Neural cell (in vitro differentiated cells): ENCODE data around the gene ADGRD1. TPM values are rescaled to one million over a fixed set of nuclear protein-coding genes. Genes with fewer than 3 reads are reported as not detected.

Source experiments
- H2AFZ ChIP-seq: fragments of 200-600, 300-800 bp; sonication (generic), shearing (Covaris generic); 2 replicates; pipeline ENCODE4 v1.6.0; 2014; ENCODE audit warnings: low read depth, mild to moderate bottlenecking, antibody characterized with exemption, low read length, moderate library complexity
- H3F3A ChIP-seq: fragments of 200-600 bp; shearing (Covaris generic); 2 replicates; pipeline ENCODE4 v1.6.1; 2016; ENCODE audit warnings: mild to moderate bottlenecking, moderate library complexity, mixed read lengths, antibody characterized with exemption, low read length; ENCODE audit not compliant: insufficient read depth, poor library complexity, severe bottlenecking
- H3K27ac ChIP-seq: fragments of 200-600, 300-800 bp; sonication (generic), shearing (Covaris generic); 2 replicates; pipeline ENCODE4 v1.5.1; 2014; ENCODE audit warnings: mild to moderate bottlenecking, low read length, moderate library complexity
- H3K27me3 ChIP-seq: fragments of 300-800, 200-600 bp; sonication (generic), shearing (Covaris generic); 2 replicates; pipeline ENCODE4 v1.6.0; 2014; ENCODE audit warnings: mild to moderate bottlenecking, low read depth, low read length, moderate library complexity; ENCODE audit not compliant: insufficient read depth
- H3K36me3 ChIP-seq: fragments of 300-800, 200-600 bp; sonication (generic), shearing (Covaris generic); 2 replicates; pipeline ENCODE4 v1.5.1; 2014; ENCODE audit warnings: mild to moderate bottlenecking, antibody characterized with exemption, low read length, moderate library complexity; ENCODE audit not compliant: insufficient read depth
- H3K4me2 ChIP-seq: fragments of 300-800, 200-600 bp; sonication (generic), shearing (Covaris generic); 2 replicates; pipeline ENCODE4 v1.6.0; 2014; ENCODE audit warnings: mild to moderate bottlenecking, low read length
- H3K4me3 ChIP-seq: fragments of 300-800, 200-600 bp; sonication (generic), shearing (Covaris generic); 2 replicates; pipeline ENCODE4 v1.5.1; 2014; ENCODE audit warnings: mild to moderate bottlenecking, low read length, moderate library complexity
- H3K79me2 ChIP-seq: fragments of 200-600 bp; shearing (Covaris generic); replicated peaks from 2 replicates; pipeline ENCODE4 v1.6.0; 2014; ENCODE audit warnings: mild to moderate bottlenecking, low read length, moderate library complexity; ENCODE audit not compliant: insufficient read depth
- H3K9ac ChIP-seq: fragments of 300-800, 200-600 bp; sonication (generic), shearing (Covaris generic); 2 replicates; pipeline ENCODE4 v1.6.1; 2016; ENCODE audit warnings: mild to moderate bottlenecking, low read length, mixed read lengths
- H3K9me2 ChIP-seq: fragments of 200-600 bp; shearing (Covaris generic); 2 replicates; pipeline ENCODE4 v1.6.1; 2016; ENCODE audit warnings: mild to moderate bottlenecking, low read length, mixed read lengths; ENCODE audit not compliant: insufficient read depth
- H3K9me3 ChIP-seq: fragments of 200-600, 300-800 bp; sonication (generic), shearing (Covaris generic); 2 replicates; pipeline ENCODE4 v1.6.1; 2016; ENCODE audit warnings: mild to moderate bottlenecking, mixed run types, low read length, moderate library complexity, mixed read lengths
- H4K20me1 ChIP-seq: fragments of 200-600 bp; shearing (Covaris generic); 2 replicates; pipeline ENCODE4 v1.6.1; 2016; ENCODE audit warnings: mild to moderate bottlenecking, mixed run types; ENCODE audit not compliant: insufficient read depth
- CTCF ChIP-seq: fragments of 450-650 bp; IDR thresholded peaks from 2 replicates; pipeline ENCODE4 v1.5.1; 2014; ENCODE audit warnings: antibody characterized with exemption, mild to moderate bottlenecking, moderate library complexity; ENCODE audit not compliant: poor library complexity, severe bottlenecking
- EP300 ChIP-seq: fragments of 450-650 bp; conservative IDR thresholded peaks from 2 replicates; pipeline ENCODE4 v1.6.1; 2014; ENCODE audit warnings: antibody characterized with exemption, mild to moderate bottlenecking, moderate library complexity; ENCODE audit not compliant: poor library complexity, severe bottlenecking
- EZH2 ChIP-seq: fragments of 200-600, 300-800 bp; shearing (Covaris generic), sonication (generic); IDR thresholded peaks from 2 replicates; pipeline ENCODE4 v1.6.1; 2014; ENCODE audit warnings: antibody characterized with exemption, low read length, borderline replicate concordance, mild to moderate bottlenecking; ENCODE audit not compliant: insufficient read depth, poor library complexity, severe bottlenecking
- MXI1 ChIP-seq: fragments of 450-650 bp; conservative IDR thresholded peaks from 2 replicates; pipeline ENCODE4 v1.6.1; 2014; ENCODE audit warnings: antibody characterized with exemption, mild to moderate bottlenecking; ENCODE audit not compliant: poor library complexity, severe bottlenecking
- POLR2AphosphoS5 ChIP-seq: IDR thresholded peaks from 2 replicates; pipeline ENCODE4 v1.6.1; 2012
- RAD21 ChIP-seq: fragments of 450-650 bp; conservative IDR thresholded peaks from 2 replicates; pipeline ENCODE4 v1.6.1; 2014; ENCODE audit warnings: antibody characterized with exemption, mild to moderate bottlenecking, moderate library complexity
- SMC3 ChIP-seq: fragments of 450-650 bp; conservative IDR thresholded peaks from 2 replicates; pipeline ENCODE4 v1.6.1; 2014; ENCODE audit warnings: antibody characterized with exemption, mild to moderate bottlenecking, moderate library complexity; ENCODE audit not compliant: poor library complexity
- TAF1 ChIP-seq: IDR thresholded peaks from 2 replicates; pipeline ENCODE4 v1.6.1; 2012; ENCODE audit warnings: low read depth
- polyA plus RNA-seq: library from polyadenylated mRNA; depleted of rRNA; stranded (reverse); fragments of >200 nt; gene quantifications from 2 replicates; pipeline ENCODE4 v1.2.3, GENCODE V29; 2014
- TF ChIP-seq, protein P1 (sequence below): IDR thresholded peaks from 2 replicates; pipeline ENCODE4 v1.6.1; 2012; ENCODE audit warnings: borderline replicate concordance

Gene ADGRD1
- polyA plus RNA-seq, 1 donor from 2014 or later, result 1.7 TPM

DNA sequence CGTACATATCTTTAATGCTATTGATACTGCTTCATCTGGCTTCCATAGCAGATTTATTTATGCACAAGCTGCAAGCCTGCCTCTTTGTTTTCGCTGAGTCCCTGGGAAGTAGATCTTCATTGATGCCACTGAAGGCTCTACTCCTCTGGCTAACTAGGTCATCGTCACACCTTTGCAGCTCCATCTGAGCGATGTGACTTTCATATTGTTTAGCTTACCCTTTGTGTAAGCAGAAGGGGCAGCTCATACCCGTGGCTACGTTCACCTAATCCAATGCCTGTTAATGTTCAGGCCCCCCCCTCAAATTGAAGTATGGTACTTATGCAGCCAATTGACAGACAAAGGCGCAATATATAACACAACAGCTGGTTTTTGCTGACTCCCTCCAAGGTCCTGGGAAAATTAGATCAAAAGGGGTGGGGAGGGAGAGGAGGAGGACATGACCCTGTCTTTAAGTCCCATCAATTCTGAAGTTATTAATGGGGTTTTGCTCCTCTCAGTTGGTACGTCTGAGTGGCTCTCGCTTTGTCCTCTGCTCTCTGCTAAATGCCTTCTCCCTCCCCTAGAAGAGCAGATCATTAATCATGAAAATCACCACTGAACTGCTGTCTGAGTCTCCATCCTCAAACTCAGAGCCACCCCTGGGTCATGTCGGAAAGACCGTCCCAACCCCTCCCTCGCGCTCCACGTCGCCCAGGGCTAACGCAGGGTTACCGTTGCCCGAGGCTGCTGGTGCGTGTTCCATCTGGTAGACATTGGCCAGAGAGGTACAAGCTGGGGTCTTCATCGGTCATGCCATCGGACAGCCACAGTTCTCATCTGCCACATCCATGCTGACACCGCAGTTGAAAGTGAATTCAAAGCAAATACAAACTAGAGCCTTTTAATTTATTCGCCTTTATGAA is 128.8 kb downstream of the ADGRD1 start:
- no peaks in the 10 kb centered on the region for H3K9me3 ChIP-seq
- no peaks in the 10 kb centered on the region for H3K27me3 ChIP-seq
- no peak overlapping the region for H2AFZ ChIP-seq
- H3K79me2 ChIP-seq, result no peaks in the 10 kb centered on the region
- TF ChIP-seq MXI1, result no peak
- no peak for TF ChIP-seq EZH2
- no peak for TF ChIP-seq TAF1
- TF ChIP-seq CTCF, result no peak
- TF ChIP-seq RAD21, result no peak
- TF ChIP-seq EP300, result no peak
- TF ChIP-seq POLR2AphosphoS5, result no peak
- H3K9me2 ChIP-seq, result no peaks in the 10 kb centered on the region
- no peak overlapping the region for H3K4me2 ChIP-seq
- no peak overlapping the region for H3K9ac ChIP-seq
- no peaks in the 10 kb centered on the region for H3K36me3 ChIP-seq
- H3F3A ChIP-seq, result no peaks in the 10 kb centered on the region
- no peak overlapping the region for H3K4me3 ChIP-seq
- no peak overlapping the region for H3K27ac ChIP-seq
- no peaks in the 10 kb centered on the region for H4K20me1 ChIP-seq

GRCh38 chr12:131084341-131085011 is 130.8 kb downstream of the ADGRD1 start:
- no peaks in the 10 kb centered on the region for H3K9me2 ChIP-seq
- H3K9me3 ChIP-seq, result no peaks in the 10 kb centered on the region
- no peaks in the 10 kb centered on the region for H3K27me3 ChIP-seq
- H4K20me1 ChIP-seq, result no peaks in the 10 kb centered on the region
- TF ChIP-seq MXI1 (no peak), SMC3 (no peak), RAD21 (no peak)
- TF ChIP-seq, protein P1, sequence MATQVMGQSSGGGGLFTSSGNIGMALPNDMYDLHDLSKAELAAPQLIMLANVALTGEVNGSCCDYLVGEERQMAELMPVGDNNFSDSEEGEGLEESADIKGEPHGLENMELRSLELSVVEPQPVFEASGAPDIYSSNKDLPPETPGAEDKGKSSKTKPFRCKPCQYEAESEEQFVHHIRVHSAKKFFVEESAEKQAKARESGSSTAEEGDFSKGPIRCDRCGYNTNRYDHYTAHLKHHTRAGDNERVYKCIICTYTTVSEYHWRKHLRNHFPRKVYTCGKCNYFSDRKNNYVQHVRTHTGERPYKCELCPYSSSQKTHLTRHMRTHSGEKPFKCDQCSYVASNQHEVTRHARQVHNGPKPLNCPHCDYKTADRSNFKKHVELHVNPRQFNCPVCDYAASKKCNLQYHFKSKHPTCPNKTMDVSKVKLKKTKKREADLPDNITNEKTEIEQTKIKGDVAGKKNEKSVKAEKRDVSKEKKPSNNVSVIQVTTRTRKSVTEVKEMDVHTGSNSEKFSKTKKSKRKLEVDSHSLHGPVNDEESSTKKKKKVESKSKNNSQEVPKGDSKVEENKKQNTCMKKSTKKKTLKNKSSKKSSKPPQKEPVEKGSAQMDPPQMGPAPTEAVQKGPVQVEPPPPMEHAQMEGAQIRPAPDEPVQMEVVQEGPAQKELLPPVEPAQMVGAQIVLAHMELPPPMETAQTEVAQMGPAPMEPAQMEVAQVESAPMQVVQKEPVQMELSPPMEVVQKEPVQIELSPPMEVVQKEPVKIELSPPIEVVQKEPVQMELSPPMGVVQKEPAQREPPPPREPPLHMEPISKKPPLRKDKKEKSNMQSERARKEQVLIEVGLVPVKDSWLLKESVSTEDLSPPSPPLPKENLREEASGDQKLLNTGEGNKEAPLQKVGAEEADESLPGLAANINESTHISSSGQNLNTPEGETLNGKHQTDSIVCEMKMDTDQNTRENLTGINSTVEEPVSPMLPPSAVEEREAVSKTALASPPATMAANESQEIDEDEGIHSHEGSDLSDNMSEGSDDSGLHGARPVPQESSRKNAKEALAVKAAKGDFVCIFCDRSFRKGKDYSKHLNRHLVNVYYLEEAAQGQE, result no peak
- no peak overlapping the region for H3K4me3 ChIP-seq
- H3K79me2 ChIP-seq, result no peaks in the 10 kb centered on the region
- no peak overlapping the region for H3K9ac ChIP-seq
- H3K36me3 ChIP-seq, result no peaks in the 10 kb centered on the region
- H3F3A ChIP-seq, result no peaks in the 10 kb centered on the region
- no peak overlapping the region for H2AFZ ChIP-seq
- no peak overlapping the region for H3K4me2 ChIP-seq
- no peak overlapping the region for H3K27ac ChIP-seq
